HG03565 (cell line): Measurements from ENCODE around the gene KYNU.
"Not testable (repeated sequence)": the region's sequence is repeated elsewhere in the genome, so short reads cannot be mapped to it uniquely, and the experiment has no call there.

Experiments used
- ATAC-seq: cut with Tn5 transposase; IDR thresholded peaks from one replicate; pipeline ENCODE4 v1.9.1; 2021; ENCODE audit warnings: mild to moderate bottlenecking, moderate library complexity; ENCODE audit not compliant: unreplicated experiment

KYNU gene

DNA sequence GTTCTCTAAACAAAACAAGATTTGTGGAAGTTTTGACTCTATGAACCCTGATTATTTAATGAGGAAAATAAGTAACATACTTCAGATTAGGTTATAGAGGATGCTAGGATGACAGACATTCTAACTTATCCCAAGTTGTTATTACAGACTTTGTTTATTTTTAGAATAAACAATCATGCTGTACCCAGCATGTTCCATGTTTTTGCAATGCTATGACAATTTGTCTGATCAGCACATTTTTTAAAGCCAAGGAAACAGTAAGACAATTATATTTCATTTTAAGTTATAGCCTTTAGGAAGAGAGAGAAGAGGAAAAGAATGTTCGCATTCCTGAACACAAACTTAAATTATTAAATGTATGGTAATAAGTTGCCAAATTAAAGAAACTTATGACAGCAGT lies 119.8 kb downstream of the KYNU start:
- ATAC-seq, result no peak

DNA sequence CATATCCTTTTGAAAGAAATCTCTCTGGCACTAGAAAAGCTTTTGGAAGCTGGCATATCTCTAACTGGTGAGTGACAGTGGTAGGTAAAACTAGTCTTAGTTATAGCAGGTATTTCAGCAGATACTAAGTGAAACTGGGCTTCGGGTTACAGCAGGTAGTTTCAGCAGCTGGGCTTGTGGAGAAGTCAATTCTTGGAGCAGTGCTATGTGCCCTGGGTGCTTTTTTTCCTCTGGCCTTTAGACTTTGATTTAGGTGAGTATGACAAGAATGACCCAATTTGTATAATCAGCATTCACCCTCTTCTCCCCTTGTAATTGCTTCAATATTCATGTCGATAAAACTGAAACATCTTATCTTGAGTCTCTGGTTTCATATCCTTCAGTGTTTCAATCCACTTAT lies 123.1 kb downstream of the KYNU start:
- ATAC-seq, result no peak

DNA sequence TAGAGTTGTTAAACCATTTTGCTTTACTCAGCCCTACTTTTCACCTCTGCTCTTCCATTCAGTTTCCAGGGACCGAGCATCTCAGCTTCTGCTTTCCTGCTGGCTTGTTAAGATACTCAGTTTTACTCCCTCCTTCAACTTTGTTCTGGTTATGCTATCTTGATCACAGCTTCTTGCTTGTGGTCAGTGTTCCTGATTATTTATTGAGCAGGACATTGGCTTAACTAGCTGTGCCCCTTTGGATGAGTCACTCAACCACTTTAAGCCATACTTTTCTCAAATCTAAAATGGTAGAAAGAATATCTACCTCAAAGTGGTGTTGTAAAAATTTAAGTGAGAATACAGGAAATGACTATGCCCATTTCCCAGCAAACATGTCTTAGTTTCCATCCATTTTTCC lies 124.0 kb downstream of the KYNU start:
- ATAC-seq, result no peak

GRCh38 chr2:143015656-143016055 lies 138.2 kb downstream of the KYNU start:
- ATAC-seq, result no peak

DNA sequence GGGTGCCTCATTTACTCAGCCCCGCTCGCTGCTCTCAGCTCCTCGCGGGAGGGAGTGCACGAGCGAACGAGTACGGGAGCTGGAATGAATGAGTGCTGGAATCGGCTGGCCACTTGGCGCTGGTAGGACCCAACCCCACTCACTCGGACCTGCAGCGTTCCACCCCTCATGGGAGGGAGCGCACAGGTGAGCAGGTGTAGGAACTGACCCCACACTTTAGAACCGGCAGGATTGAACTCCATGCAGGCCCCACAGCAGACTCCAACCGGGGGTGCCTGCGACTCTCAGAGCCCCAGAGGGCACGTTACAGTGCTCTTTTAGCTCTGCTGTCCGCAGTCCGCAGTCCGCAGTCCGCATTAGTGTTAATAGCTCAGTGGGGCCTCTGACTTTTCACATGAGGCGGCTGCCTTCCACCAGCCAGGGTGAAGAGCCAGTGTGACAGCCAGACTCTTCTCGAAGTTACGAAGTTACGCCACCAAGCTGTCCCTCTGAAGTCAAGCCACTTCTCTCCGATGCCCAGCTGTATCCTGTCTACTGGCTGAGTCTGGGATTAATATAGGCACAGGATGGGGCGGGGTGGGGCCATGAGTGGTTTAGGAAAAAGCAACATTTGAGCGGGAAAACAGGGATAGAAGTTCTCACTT lies 149.1 kb downstream of the KYNU start:
- no peak for ATAC-seq

DNA sequence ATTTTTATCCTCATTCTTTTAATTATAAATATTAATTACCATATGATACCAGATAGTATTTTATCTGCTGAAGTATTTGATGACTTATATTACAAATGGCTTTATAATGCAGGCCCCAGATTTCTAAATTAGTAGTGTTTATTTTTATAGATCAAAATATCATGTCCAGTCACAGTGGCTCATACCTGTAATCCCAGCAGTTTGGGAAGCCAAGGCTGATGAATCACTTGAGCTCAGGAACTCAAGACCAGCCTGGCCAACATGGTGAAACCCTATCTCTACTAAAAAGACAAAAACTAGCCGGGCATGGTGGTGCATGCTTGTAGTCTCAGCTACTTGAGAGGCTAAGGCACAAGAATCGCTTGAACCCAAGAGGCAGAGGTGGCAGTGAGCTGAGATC lies 151.7 kb downstream of the KYNU start:
- ATAC-seq, result no peak

GRCh38 chr2:143030127-143030526 lies 152.7 kb downstream of the KYNU start:
- peak; percentile 44 for ATAC-seq

DNA sequence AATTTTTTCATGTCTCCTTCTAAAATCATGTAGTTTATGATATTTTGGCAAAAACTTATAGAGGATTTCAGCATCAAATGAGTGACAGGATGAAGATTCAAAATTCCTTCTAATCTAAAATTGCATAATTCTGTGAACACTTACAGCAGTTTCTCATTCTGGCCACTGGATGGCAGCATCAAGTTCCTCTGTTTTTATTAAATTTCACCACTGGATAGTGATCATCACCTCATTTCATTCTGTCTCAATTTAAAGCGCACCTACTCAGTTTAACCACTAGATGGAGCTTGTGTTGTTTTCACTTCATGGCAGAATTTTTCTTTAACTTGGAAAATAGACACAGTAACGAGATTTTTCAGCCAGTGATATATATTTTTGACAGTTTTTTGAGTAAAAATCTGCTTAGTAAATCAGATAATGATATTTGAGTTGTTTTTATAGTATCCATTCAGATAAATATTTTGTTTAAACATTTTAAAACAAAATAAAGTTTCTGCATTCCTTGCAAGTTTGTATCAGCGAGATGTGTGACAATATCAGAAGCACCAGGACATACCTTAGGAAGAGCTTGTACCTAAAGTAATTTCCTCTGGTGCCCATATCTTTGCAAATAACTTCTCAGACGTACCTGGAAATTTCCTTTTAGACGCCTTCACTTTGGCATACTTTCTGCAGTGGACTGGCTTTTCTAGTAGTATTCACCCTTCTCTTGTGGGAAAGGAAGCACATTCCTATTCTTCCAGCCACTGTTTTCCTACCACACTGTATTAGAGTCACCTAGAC lies 157.0 kb downstream of the KYNU start:
- peak; percentile 93 for ATAC-seq

GRCh38 chr2:143051465-143051864 lies 174.0 kb downstream of the KYNU start:
- ATAC-seq, result no peak

- not testable (repeated sequence) for ATAC-seq
Measured at GRCh38 chr2:143053437-143053836, 176.0 kb downstream of the KYNU start.

GRCh38 chr2:143056550-143056949 lies 179.1 kb downstream of the KYNU start:
- no peak for ATAC-seq

- ATAC-seq, result no peak
Measured at GRCh38 chr2:143058851-143059250, 181.4 kb downstream of the KYNU start.

DNA sequence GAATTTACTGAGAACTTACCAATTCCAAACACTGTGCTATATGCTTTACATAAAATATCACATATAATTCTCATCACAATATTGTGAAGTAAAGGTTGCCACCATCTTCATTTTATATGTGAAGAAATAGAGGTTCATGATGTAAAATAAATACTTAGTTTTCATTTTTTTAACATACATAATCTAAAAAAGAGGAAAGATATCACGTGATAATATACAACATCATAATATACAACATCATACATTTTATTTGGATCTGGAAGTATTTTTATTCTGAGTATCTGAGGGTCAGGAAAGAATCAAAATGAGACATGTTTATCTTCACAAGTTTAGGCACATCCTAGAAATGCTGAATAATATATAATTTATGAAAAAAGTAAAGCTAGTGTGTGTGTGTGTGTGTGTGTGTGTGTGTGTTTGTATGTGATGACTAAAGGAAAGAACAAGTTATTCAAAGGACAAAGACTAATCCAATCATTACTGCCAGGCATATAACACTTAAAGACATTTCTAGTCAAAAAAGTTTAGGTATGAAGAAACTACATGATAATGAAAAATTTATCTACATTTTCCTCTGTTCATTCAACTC lies 186.2 kb downstream of the KYNU start:
- ATAC-seq, result no peak

DNA sequence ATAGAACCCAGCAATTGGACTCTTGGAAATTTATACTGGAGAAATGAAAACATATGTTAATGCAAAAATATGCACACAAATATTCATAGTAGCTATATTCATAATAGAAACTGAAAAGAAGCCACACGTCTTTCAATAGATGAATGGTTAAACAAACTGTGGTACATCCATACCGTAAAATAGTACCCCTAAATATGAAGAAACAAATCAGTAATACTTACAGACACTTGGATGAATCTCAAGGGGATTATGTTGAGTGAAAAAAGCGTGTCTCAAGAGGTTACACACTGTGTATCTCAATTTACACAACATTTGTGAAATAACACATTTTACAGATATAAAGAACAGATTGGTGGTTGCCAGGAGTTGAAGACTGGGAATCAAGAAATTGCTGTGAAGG lies 190.6 kb downstream of the KYNU start:
- ATAC-seq, result no peak

- no peak for ATAC-seq
Measured at GRCh38 chr2:143068509-143068908, 191.0 kb downstream of the KYNU start.

GRCh38 chr2:143070704-143071103 lies 193.2 kb downstream of the KYNU start:
- ATAC-seq, result no peak

- no peak for ATAC-seq
Measured at GRCh38 chr2:143071185-143071876, 193.9 kb downstream of the KYNU start.

GRCh38 chr2:143074913-143075312 lies 197.4 kb downstream of the KYNU start:
- not testable (repeated sequence) for ATAC-seq

DNA sequence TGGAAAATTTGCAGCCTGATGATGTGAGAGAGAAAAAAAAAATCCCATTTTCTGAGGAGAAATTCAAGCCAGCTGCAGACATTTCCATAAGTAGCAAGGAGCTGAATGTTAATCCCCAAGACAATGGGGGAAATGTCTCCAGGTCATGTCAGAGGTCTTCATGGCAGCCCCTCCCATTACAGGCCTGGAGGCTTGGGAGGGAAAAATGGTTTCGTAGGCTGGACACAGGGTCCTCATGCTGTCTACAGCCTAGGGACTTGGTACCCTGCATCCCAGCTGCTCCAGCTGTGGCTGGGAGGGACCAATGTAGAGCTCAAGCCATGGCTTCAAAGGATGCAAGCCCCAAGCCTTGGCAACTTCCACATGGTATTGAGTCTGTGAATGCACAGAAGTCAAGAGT lies 198.2 kb downstream of the KYNU start:
- ATAC-seq, result no peak

DNA sequence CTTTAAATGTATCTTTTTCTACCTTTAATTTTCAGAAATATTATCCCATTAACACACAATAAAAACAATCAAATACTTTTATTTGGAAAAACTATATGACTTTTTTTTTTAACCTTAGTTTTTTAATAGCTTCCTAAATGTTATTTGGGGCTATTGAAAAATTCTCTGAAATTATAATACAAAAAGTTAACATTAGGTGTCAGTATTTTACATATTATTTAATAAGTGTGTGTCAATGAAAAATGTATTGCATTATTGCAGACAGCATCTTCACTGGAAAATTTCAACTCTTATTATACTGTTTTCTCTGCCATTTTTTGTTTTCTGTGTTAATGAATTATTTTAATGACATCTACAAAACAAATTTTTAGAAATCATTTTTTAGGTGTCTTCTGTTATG lies 200.6 kb downstream of the KYNU start:
- ATAC-seq, result no peak

- ATAC-seq, result no peak
Measured at GRCh38 chr2:143081616-143082015, 204.2 kb downstream of the KYNU start.

GRCh38 chr2:143083636-143084035 lies 206.2 kb downstream of the KYNU start:
- ATAC-seq, result peak; percentile 41
